Thyroid gland (tissue), 4 donors: ENCODE results near the gene IQSEC1. TPM values are rescaled to one million over a fixed set of nuclear protein-coding genes. Genes with fewer than 3 reads are reported as not detected.

Experiments used
- DNase-seq, 2 donors: peaks; one replicate each; pipeline ENCODE4 v3.0.0-alpha.2; 2019
- H3K27ac ChIP-seq, 3 donors: fragments of 200-600 bp; sonication (generic); 1 replicate in 2 of 3; 2 replicates in 1 of 3; pipeline ENCODE4 v1.5.1; 2016 to 2019; ENCODE audit warnings: mild to moderate bottlenecking in 1 of 3, moderate library complexity in 1 of 3
- H3K27me3 ChIP-seq: fragments of 200-600 bp; sonication (generic); one replicate; pipeline ENCODE4 v1.5.1; 2019
- H3K36me3 ChIP-seq, 2 donors: fragments of 200-600 bp; sonication (generic); one replicate each; pipeline ENCODE4 v1.5.1; 2016 to 2019
- H3K4me1 ChIP-seq, 2 donors: fragments of 200-600 bp; sonication (generic); one replicate each; pipeline ENCODE4 v1.5.1; 2017 to 2019
- H3K4me3 ChIP-seq, 3 donors: fragments of 200-600 bp; sonication (generic); replicated peaks in 1 of 3; 1 replicate in 2 of 3; 2 replicates in 1 of 3; pipeline ENCODE4 v1.5.1; 2016; ENCODE audit warnings: mild to moderate bottlenecking in 1 of 3
- H3K9me3 ChIP-seq: fragments of 200-600 bp; sonication (generic); one replicate; pipeline ENCODE4 v1.5.1; 2017
- CTCF ChIP-seq, 6 experiments: fragments of 200-600 bp in 3 of 6; fragments of 450-650 bp in 3 of 6; sonication (generic) in 3 of 6; IDR thresholded peaks; one replicate each; pipeline ENCODE4 v1.5.1; 2016 to 2019; ENCODE audit warnings: antibody characterized with exemption in 6 of 6, mild to moderate bottlenecking in 2 of 6, inconsistent platforms in 1 of 6, moderate library complexity in 1 of 6
- POLR2A ChIP-seq, 2 donors: fragments of 450-650 bp; IDR thresholded peaks; one replicate each; pipeline ENCODE4 v1.6.1; 2017; ENCODE audit warnings: antibody characterized with exemption in 2 of 2, mild to moderate bottlenecking in 2 of 2, moderate library complexity in 1 of 2
- WGBS, 2 donors: methylation state at CpG; one replicate each; pipeline ENCODE4 v1.1.5; 2017; 5-methylcytosine and 5-hydroxymethylcytosine counted together
- intact Hi-C: fragments of 100-400 bp; cut with DNase I; formaldehyde crosslinking; loops from one replicate; pipeline ENCODE4 v1.15.1; 2023
- total RNA-seq, 4 donors: library from RNA; depleted of rRNA; stranded (reverse); fragments of >200 nt; gene quantifications; one replicate each; pipeline ENCODE4 v1.2.3, GENCODE V29; 2016

Gene IQSEC1
- total RNA-seq, 4 donors from 2014 or later, result 37.1 to 48.3 (median 38.9) TPM

GRCh38 chr3:12954891-12955650 is 118.2 kb downstream of the IQSEC1 start:
- Histone ChIP-seq H3K27ac (peak overlapping the region; percentile 18 to 60 (median 48)), H3K4me3 (no peak overlapping the region), H3K36me3 (no peaks in the 10 kb centered on the region), H3K4me1 (peaks cover 15 to 57% of the 10 kb centered on the region in 2 donors), H3K9me3 (no peaks in the 10 kb centered on the region), H3K27me3 (no peaks in the 10 kb centered on the region)
- WGBS, 2 donors, result 15 to 18% methylated on average over 6 to 8 of the region's 14 CpGs
- DNase-seq, result peak; percentile 93 to 95
- intact Hi-C loops, result no loop called here
- no peak for TF ChIP-seq POLR2A (IDR thresholded peaks at IDR 0.05)
- peak in 3 of 6 experiments; percentile 6 to 48 (median 29) for TF ChIP-seq CTCF (IDR thresholded peaks at IDR 0.05)

GRCh38 chr3:12954180-12954579 is 119.0 kb downstream of the IQSEC1 start:
- 84 to 90% methylated on average over 6 of the region's 6 CpGs for WGBS, 2 donors

GRCh38 chr3:12953201-12953995 is 119.8 kb downstream of the IQSEC1 start:
- intact Hi-C loops, result no loop called here
- H3K9me3 ChIP-seq, result no peaks in the 10 kb centered on the region
- 91 to 94% methylated on average over 12 to 23 of the region's 26 CpGs for WGBS, 2 donors
- H3K27ac ChIP-seq, result peak overlapping the region in 1 of 3 donors; percentile 18
- TF ChIP-seq POLR2A (IDR thresholded peaks at IDR 0.05), result no peak
- TF ChIP-seq CTCF (IDR thresholded peaks at IDR 0.05), result no peak
- no peak for DNase-seq
- no peaks in the 10 kb centered on the region for H3K36me3 ChIP-seq
- no peaks in the 10 kb centered on the region for H3K27me3 ChIP-seq
- H3K4me3 ChIP-seq, result no peak overlapping the region
- peaks cover 15 to 53% of the 10 kb centered on the region in 2 donors for H3K4me1 ChIP-seq

More at GRCh38 chr3:12954180-12954579, 119.0 kb downstream of the IQSEC1 start:
- Histone ChIP-seq H3K36me3 (no peaks in the 10 kb centered on the region), H3K4me1 (peaks cover 15 to 57% of the 10 kb centered on the region in 2 donors), H3K27ac (peak overlapping the region in 2 of 3 donors; percentile 18 to 48), H3K27me3 (no peaks in the 10 kb centered on the region), H3K9me3 (no peaks in the 10 kb centered on the region), H3K4me3 (no peak overlapping the region)
- no peak for DNase-seq
- TF ChIP-seq CTCF (IDR thresholded peaks at IDR 0.05) (no peak), POLR2A (IDR thresholded peaks at IDR 0.05) (no peak)
- intact Hi-C loops, result no loop called here

- 87 to 90% methylated on average over 14 of the region's 14 CpGs for WGBS, 2 donors
- Histone ChIP-seq H3K4me3 (no peak overlapping the region), H3K4me1 (peaks cover 22 to 58% of the 10 kb centered on the region in 2 donors), H3K9me3 (no peaks in the 10 kb centered on the region), H3K27ac (no peak overlapping the region), H3K36me3 (no peaks in the 10 kb centered on the region), H3K27me3 (no peaks in the 10 kb centered on the region)
- DNase-seq, result no peak
- TF ChIP-seq CTCF (IDR thresholded peaks at IDR 0.05) (no peak), POLR2A (IDR thresholded peaks at IDR 0.05) (no peak)
- intact Hi-C loops, result no loop called here
Measured at GRCh38 chr3:12952343-12953200, 120.7 kb downstream of the IQSEC1 start.
